ENCODE measurements around the gene ETAA1.
A peak's percentile ranks its signal among the peaks of the same experiment; 100 is the strongest.

The ETAA1 gene

GRCh38 chr2:67397143-67397986 lies at the start of gene ETAA1:
TSS of gene ETAA1 (plus strand) at chr2:67397333. CDS start at chr2:67397449, 116 bp downstream.
- DNase-seq, result peak; percentile 91

- DNase-seq, result no peak
Observed at GRCh38 chr2:67366832-67367412, 30.2 kb upstream of the ETAA1 start.

- peak; percentile 18 for DNase-seq
Observed at GRCh38 chr2:67374481-67374880, 22.7 kb upstream of the ETAA1 start.

DNA sequence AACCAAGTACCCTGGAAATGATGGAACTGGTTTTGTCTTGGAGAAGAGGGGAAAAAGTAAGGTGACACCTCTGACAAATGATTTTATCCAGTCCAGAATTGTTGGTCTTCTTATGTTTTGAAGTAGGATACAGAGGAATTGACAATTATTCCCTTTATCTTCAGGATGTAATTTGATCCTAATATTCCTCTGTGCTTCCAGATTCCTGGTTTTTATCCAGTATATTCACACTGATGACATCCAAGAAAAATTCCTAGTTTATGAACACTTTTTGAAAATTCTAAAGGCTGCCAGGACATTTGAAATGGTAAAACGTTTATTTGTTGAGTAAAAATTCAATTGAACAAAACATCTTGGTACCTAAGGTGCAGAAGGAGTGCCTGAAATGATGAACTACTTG lies 22.2 kb upstream of the ETAA1 start:
- peak; percentile 26 for DNase-seq

GRCh38 chr2:67378555-67378954 lies 18.6 kb upstream of the ETAA1 start:
- DNase-seq, result no peak

GRCh38 chr2:67379048-67379447 lies 18.1 kb upstream of the ETAA1 start:
- DNase-seq, result no peak

- DNase-seq, result no peak
Observed at GRCh38 chr2:67384123-67384822, 12.9 kb upstream of the ETAA1 start.

DNA sequence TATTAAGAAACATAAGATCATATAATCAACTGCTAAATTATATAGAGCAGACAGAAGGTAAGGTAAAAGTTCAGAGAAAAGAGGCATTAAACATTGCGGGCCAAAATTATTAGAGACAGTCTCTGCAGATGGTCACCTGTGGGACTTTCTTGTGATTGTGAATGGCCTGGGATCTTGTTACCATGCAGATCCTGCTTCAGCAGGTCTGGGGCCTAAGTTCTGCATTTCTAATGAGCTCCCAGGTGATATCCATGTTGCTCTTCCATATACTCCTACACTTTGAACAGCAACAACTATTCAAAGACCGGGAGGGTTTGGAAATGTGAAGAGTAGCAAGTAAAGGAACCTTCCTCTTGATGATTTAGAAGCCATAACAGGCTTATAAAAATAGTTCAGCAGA lies 8.5 kb upstream of the ETAA1 start:
- DNase-seq, result no peak

DNA sequence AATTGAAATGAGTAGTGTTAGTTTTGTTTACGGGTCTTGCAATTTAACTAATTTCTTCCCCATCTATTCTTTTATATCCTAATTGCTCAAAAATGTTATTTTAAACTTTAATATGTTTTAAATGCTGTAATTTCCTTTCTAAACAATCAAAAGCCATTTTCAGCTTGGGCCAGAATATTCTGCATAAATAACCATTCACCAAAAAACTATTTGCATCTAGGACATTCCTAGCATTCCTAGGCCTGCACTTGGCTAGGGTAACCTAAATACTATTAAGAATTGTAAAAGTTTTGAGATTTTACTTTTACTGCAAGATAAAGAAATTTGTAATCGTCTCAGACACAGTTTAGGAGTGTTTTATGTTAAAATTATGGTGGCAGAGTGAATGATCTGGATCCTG lies 7.8 kb upstream of the ETAA1 start:
- DNase-seq, result peak; percentile 78

- peak; percentile 24 for DNase-seq
Observed at GRCh38 chr2:67389788-67390187, 7.3 kb upstream of the ETAA1 start.

- peak; percentile 35 for DNase-seq
Observed at GRCh38 chr2:67393237-67393636, 3.9 kb upstream of the ETAA1 start.

DNA sequence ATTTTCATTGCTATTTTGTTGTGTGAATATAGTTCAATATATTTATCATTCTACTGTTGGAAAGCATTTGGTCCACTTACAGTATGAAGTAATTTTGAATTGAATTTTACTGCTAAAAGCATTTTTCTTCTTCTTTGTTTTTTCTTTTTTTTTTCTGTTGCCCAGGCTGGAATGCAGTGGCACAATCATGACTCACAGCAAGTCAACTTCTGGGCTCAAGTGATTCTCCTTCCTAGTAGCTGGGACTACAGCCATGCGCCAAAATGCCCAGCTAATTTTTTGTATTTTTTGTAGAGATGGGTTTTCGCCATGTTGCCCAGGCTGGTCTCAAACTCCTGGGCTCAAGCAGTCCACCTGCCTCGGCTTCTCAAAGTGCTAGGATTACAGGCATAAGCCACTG lies 2.4 kb upstream of the ETAA1 start:
- DNase-seq, result peak; percentile 42

DNA sequence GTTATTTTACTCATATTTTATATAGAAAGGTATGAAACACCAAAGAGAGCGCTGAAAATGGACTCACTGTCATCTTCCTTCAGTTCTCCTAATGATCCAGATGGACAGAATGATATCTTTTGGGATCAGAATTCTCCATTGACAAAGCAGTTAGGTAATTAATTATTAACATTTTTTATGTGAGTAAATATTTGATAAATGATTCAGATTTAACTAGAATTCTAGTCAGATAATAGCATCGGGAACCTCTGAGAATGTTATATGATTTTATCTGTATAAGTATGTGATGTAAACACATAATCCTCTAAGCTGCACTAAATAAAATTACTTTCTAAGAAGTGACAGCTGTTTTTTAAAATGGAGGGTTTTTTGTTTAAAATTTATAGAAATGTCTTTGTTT lies 2.0 kb downstream of the ETAA1 start:
- DNase-seq, result no peak

DNA sequence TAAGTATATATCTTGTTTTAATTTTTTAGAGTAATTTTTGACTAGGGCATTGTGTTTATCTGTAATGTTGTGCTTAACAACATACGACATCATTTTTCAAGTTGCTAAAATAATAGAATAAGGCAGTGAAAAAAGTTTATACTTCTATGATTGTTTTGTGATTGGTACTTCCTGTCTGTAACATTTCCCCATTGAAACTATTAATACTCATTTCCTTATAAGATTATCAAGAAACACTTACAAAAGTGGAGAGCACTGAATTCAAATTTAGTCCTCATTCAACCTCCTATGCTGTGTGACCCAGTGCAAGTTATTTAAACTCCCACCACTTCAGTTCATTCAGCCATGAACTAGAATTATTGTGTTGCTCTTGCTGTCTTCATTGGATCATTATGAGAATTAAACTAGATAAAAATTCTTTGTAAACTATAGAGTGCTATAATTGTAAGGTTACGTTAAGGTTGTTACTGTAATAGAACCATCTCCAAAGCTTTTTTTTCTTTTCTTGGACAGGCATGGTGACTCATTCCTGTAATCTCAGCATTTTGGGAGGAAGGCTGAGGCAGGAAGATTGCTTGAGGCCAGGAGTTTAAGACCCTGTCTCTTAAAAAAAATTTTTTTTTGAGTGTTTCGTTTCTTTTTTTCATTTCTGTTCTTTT lies 2.8 kb downstream of the ETAA1 start:
- peak; percentile 29 for DNase-seq

DNA sequence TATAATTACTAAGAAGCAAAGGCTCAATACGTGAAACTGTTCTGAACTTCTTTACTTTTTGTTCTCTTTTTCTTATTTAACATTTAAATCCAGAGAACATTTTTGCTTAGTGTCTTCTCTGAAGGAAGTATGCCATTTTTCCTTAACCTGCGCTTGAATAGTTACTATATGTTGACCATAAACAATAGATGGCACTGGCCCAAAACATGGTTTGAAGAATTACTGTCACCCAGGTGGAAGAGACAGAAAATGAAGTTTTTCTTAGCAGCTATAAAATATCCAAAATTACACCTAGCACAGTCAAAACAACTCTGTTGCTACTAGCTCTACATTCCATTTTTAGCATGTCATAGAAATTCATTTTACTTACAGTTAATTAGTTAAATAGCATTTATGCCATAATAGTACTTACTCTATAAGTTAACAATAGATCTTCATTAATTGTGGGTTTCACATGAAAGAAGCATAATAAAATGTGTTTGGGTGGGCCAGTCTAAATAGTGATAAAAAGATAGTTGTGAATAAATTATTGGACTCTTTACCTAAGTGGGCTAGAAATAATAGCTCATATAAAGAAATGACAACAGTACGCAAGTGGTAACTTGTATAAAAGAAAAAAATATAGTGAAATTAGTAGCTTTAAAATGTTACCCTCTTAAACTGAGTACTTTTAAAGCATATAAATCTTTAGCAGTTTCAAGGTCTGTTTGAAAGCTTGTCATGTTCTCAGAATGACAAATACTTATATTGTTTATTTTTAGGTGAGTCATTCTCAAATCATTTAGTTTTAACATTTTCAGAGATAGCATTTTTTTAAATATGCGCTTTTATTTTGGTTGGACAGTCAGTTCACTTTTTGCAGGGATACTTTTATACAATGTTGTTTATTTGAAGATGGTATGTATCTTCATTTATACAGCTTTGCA lies 3.7 kb downstream of the ETAA1 start:
- peak; percentile 20 for DNase-seq

DNA sequence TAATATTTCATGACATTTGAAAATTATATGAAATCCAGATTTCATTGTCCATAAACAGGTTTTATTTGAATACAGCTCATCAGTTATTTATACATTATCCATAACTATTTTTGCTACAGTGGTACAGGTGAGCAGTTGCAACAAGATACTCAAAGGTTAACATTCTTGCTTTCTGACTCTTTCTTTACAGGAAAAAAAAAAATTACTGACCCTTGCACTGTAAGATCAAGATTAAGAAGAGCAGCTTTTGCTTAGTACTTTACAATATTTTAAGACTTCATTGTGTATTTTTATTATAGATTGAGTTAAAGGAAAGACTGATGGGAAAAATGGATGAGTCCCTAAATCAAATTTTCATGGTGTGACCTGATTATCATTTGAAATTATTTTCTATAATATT lies 11.2 kb downstream of the ETAA1 start:
- DNase-seq, result no peak

DNA sequence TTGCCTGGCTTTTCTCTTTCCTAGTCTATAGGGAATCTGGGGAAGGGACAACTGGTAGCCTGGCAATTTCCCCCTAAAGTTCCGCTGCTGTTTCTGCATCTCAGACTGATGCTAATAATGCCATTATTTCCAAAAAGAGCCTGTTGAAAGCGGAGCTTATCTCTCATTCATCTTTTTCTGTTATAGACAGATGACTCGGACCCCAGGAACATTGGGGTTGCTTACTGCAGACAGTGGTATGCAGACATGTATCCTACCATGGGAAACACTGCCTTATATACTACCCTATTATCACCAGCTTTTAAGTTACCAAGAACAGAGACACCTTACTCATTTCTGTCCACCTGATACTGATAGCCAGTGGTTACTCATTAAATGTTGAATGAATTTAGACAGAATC lies 15.3 kb downstream of the ETAA1 start:
- peak; percentile 36 for DNase-seq

- DNase-seq, result no peak
Observed at GRCh38 chr2:67414867-67415266, 17.7 kb downstream of the ETAA1 start.

DNA sequence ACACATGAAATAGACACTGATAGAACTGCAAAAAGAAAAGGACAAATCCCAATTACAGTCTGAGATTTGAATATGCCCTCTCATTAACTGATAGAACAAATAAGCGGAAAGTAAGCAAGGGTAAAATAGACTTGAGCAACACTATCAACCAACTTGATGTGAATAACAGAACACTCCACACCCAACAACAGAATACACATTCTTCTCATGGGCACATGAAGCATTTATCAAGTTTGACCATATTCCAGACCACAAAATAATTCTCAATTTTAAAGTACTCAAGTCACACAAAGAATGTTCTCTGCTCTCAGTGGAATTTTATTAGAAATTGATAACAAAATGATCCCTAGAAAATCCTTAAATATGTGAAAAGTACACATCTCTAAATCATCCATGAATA lies 19.0 kb downstream of the ETAA1 start:
- DNase-seq, result no peak

- DNase-seq, result no peak
Observed at GRCh38 chr2:67423489-67423888, 26.4 kb downstream of the ETAA1 start.

- DNase-seq, result no peak
Observed at GRCh38 chr2:67436221-67436620, 39.1 kb downstream of the ETAA1 start.

GRCh38 chr2:67437114-67437513 lies 40.0 kb downstream of the ETAA1 start:
- no peak for DNase-seq

All from fibroblast of upper back skin (primary cell).